Gastrocnemius medialis (tissue), 4 donors: ENCODE data around the gene ILDR2. TPM values are rescaled to one million over a fixed set of nuclear protein-coding genes. Genes with fewer than 3 reads are reported as not detected.

Experiments
- ATAC-seq, 2 donors: fragments of 150-250 bp; one replicate each; pipeline ENCODE4 v1.9.1; 2016
- DNase-seq, 2 donors: peaks; one replicate each; pipeline ENCODE4 v3.0.0-alpha.2; 2019
- H3K27ac ChIP-seq, 4 donors: fragments of 200-600 bp; sonication (generic); 1 replicate in 1 of 4; 2 replicates in 3 of 4; pipeline ENCODE4 v1.5.1; 2016 to 2018; ENCODE audit warnings: mild to moderate bottlenecking in 2 of 4, moderate library complexity in 1 of 4
- H3K27me3 ChIP-seq, 3 donors: fragments of 200-600 bp; sonication (generic) in 2 of 3; 1 replicate in 1 of 3; 2 replicates in 2 of 3; pipeline versions ENCODE4 v1.5.1 to v1.6.0; 2016 to 2019; ENCODE audit warnings: mild to moderate bottlenecking in 1 of 3, moderate library complexity in 1 of 3
- H3K36me3 ChIP-seq, 2 donors: fragments of 200-600 bp; sonication (generic) in 1 of 2; one replicate each; pipeline ENCODE4 v1.5.1; 2017 to 2018
- H3K4me1 ChIP-seq, 2 donors: fragments of 200-600 bp; sonication (generic) in 1 of 2; one replicate each; pipeline ENCODE4 v1.5.1; 2016 to 2017; ENCODE audit warnings: mild to moderate bottlenecking in 2 of 2
- H3K4me3 ChIP-seq, 4 donors: fragments of 200-600 bp; sonication (generic) in 3 of 4; 1 replicate in 1 of 4; 2 replicates in 3 of 4; pipeline ENCODE4 v1.5.1; 2016 to 2019; ENCODE audit warnings: mild to moderate bottlenecking in 2 of 4
- H3K9me3 ChIP-seq, 3 donors: fragments of 200-600 bp; sonication (generic) in 2 of 3; 1 replicate in 1 of 3; 2 replicates in 2 of 3; pipeline ENCODE4 v1.5.1; 2016 to 2019
- POLR2A ChIP-seq, 2 donors: fragments of 450-650 bp; IDR thresholded peaks; one replicate each; pipeline ENCODE4 v1.6.1; 2017; ENCODE audit warnings: antibody characterized with exemption in 2 of 2, mild to moderate bottlenecking in 2 of 2, moderate library complexity in 2 of 2
- in situ Hi-C, 4 donors: fragments of 200-750 bp; cut with MboI; loops; one replicate each; pipeline versions ENCODE4 v1.15.0 to v1.8.0; 2017; ENCODE audit warnings: low sequenced_read_pairs in 4 of 4
- intact Hi-C: fragments of 100-400 bp; cut with DNase I; formaldehyde crosslinking; loops from one replicate; pipeline ENCODE4 v1.15.1; 2023; ENCODE audit warnings: low total_unique reads
- total RNA-seq, 4 donors: library from RNA; depleted of rRNA; stranded (reverse); fragments of >200 nt; gene quantifications; one replicate each; pipeline versions ENCODE4 v1.1.0 to v1.2.3, GENCODE V29; 2016
- TF ChIP-seq, protein P1 (sequence below), 5 experiments: fragments of 450-650 bp in 3 of 5; fragments of 200-600 bp in 2 of 5; sonication (generic) in 2 of 5; IDR thresholded peaks in 4 of 5; conservative IDR thresholded peaks in 1 of 5; 1 replicate in 4 of 5; 2 replicates in 1 of 5; pipeline ENCODE4 v1.5.1; 2016 to 2019; ENCODE audit warnings: antibody characterized with exemption in 5 of 5, mild to moderate bottlenecking in 3 of 5, moderate library complexity in 3 of 5

Gene ILDR2
- total RNA-seq, 4 donors from 2014 or later = 0.10 to 0.47 (median 0.25) TPM

DNA sequence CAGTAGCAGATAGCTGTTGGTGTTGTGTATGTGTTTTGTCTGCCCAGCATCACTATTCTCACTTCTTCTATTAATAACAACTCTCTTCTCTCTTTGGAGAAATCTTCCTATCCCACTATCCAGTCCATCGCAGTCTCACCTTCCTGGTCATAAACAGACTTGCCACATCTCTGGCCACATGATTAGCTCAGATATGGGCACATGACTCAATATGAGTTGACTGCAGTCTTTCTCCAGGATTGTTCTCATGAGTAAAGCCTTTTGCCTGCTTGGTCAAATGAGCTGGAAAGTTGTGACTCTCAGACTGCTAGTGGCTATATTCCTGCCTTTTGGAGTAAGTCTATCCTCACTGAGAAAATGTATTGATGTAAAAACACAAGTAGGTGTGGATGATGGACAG, 66.4 kb downstream of the ILDR2 start:
- H3K36me3 ChIP-seq = no peaks in the 10 kb centered on the region
- H3K4me3 ChIP-seq = no peak overlapping the region
- intact Hi-C loops (no loop called here), in situ Hi-C loops (no loop called here)
- no peaks in the 10 kb centered on the region for H3K9me3 ChIP-seq
- ATAC-seq (no peak), DNase-seq (no peak)
- H3K27me3 ChIP-seq = no peaks in the 10 kb centered on the region
- H3K4me1 ChIP-seq = no peaks in the 10 kb centered on the region
- no peak overlapping the region for H3K27ac ChIP-seq
- no peak for TF ChIP-seq POLR2A (IDR thresholded peaks at IDR 0.05)
- TF ChIP-seq, protein P1, sequence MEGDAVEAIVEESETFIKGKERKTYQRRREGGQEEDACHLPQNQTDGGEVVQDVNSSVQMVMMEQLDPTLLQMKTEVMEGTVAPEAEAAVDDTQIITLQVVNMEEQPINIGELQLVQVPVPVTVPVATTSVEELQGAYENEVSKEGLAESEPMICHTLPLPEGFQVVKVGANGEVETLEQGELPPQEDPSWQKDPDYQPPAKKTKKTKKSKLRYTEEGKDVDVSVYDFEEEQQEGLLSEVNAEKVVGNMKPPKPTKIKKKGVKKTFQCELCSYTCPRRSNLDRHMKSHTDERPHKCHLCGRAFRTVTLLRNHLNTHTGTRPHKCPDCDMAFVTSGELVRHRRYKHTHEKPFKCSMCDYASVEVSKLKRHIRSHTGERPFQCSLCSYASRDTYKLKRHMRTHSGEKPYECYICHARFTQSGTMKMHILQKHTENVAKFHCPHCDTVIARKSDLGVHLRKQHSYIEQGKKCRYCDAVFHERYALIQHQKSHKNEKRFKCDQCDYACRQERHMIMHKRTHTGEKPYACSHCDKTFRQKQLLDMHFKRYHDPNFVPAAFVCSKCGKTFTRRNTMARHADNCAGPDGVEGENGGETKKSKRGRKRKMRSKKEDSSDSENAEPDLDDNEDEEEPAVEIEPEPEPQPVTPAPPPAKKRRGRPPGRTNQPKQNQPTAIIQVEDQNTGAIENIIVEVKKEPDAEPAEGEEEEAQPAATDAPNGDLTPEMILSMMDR (IDR thresholded peaks at IDR 0.05 in 4 of 5, conservative IDR thresholded peaks at IDR 0.05 in 1 of 5) = no peak

DNA sequence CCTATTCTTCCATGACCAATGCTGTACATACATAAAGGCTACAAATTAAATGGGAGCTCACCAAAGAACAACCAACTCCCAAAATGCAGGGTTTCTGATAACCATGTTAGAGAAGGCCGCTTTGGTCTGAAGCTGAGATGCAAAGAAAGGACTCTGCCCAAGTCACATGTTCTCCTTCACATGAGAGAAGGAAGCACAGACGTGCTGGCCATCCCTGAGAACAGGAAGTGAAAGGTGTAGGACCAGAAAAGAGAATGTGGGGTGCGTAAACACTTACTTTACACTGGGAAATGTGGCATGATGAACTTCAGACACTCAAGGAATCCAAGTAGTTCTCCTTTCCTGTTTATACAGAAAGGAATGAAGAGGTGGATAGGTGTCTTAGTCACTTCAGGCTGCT, 67.6 kb downstream of the ILDR2 start:
- no peak for ATAC-seq
- Histone ChIP-seq H3K4me1 (no peaks in the 10 kb centered on the region), H3K36me3 (no peaks in the 10 kb centered on the region), H3K4me3 (no peak overlapping the region), H3K27ac (no peak overlapping the region), H3K27me3 (no peaks in the 10 kb centered on the region), H3K9me3 (no peaks in the 10 kb centered on the region)
- TF ChIP-seq, protein P1 (IDR thresholded peaks at IDR 0.05 in 4 of 5, conservative IDR thresholded peaks at IDR 0.05 in 1 of 5) = no peak
- TF ChIP-seq POLR2A (IDR thresholded peaks at IDR 0.05) = no peak
- in situ Hi-C loops (no loop called here), intact Hi-C loops (no loop called here)
- DNase-seq = no peak

DNA sequence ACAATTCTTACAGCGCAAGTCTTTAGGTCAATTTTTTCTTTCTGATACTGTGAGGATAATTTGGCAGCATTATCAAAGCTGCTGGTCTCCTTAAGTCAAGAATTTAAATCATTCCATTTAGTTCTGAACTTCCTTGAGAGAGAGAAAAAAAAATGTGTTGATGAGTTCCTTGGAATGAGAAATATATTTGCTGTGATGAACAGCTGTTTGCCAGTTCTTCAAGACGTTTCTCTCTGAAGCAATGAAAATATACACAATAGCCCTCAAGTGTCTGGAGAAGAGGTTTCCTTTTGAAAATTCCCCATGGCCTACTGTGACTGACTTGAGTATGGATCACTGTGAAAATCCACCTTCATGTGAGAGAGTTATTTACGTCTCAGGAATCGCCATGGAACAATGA, 68.3 kb downstream of the ILDR2 start:
- Histone ChIP-seq H3K27ac (no peak overlapping the region), H3K36me3 (no peaks in the 10 kb centered on the region), H3K4me3 (no peak overlapping the region), H3K4me1 (no peaks in the 10 kb centered on the region), H3K9me3 (no peaks in the 10 kb centered on the region), H3K27me3 (no peaks in the 10 kb centered on the region)
- no peak for DNase-seq
- intact Hi-C loops = no loop called here
- no peak for TF ChIP-seq POLR2A (IDR thresholded peaks at IDR 0.05)
- TF ChIP-seq, protein P1 (IDR thresholded peaks at IDR 0.05 in 4 of 5, conservative IDR thresholded peaks at IDR 0.05 in 1 of 5) = no peak
- in situ Hi-C loops = no loop called here
- no peak for ATAC-seq

DNA sequence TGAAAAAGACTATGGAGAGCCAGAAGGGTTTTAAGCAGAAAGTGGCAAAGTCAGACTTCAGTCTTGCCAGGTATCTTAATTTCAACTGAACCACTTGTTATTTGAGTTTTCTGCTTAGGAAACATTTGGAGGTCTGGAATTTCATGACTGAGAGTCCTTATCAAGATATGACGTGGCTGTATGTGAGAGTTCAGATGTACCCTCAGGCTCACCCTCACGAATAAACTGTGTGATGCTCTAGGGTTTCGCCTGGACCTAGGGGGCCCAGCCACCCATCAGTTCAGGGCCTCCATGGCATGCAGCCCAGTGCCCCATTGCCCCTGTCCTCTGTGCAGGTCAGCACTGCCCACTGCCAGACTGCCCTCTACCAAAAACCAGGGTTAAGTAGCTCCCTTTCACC, 68.7 kb downstream of the ILDR2 start:
- DNase-seq (no peak), ATAC-seq (no peak)
- Histone ChIP-seq H3K9me3 (no peaks in the 10 kb centered on the region), H3K4me1 (no peaks in the 10 kb centered on the region), H3K27ac (no peak overlapping the region), H3K27me3 (no peaks in the 10 kb centered on the region), H3K36me3 (no peaks in the 10 kb centered on the region), H3K4me3 (no peak overlapping the region)
- in situ Hi-C loops = no loop called here
- intact Hi-C loops = no loop called here
- TF ChIP-seq, protein P1 (IDR thresholded peaks at IDR 0.05 in 4 of 5, conservative IDR thresholded peaks at IDR 0.05 in 1 of 5) = no peak
- TF ChIP-seq POLR2A (IDR thresholded peaks at IDR 0.05) = no peak

DNA sequence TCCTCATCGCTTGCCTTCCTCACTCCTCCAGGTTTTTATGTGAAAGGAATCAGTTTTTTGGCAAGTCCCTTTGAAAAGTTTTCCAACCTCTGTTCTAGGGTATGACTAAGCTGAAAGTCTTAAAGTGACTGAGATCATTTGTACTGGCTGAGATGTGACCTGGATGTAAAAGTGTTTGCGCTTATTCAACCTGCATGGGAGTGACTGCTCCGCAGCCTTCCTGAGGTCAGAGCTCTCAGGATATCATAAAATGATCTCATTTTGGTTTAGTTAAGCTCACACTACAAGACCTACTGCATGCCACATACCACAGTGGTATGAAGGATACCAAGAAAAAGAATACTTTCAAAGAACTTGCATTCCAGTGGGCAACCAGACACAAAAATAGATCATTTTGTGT, 69.4 kb downstream of the ILDR2 start:
- no peak for DNase-seq
- intact Hi-C loops = no loop called here
- no peaks in the 10 kb centered on the region for H3K36me3 ChIP-seq
- peak in 1 of 2 donors; percentile 41 for ATAC-seq
- no peaks in the 10 kb centered on the region for H3K9me3 ChIP-seq
- in situ Hi-C loops = no loop called here
- H3K4me3 ChIP-seq = no peak overlapping the region
- no peaks in the 10 kb centered on the region for H3K27me3 ChIP-seq
- H3K4me1 ChIP-seq = no peaks in the 10 kb centered on the region
- TF ChIP-seq, protein P1 (IDR thresholded peaks at IDR 0.05 in 4 of 5, conservative IDR thresholded peaks at IDR 0.05 in 1 of 5) = no peak
- no peak for TF ChIP-seq POLR2A (IDR thresholded peaks at IDR 0.05)
- no peak overlapping the region for H3K27ac ChIP-seq
